Activated naive CD4-positive, alpha-beta T cell treated with anti-CD3 and anti-CD28 coated beads, Interleukin-2, amount 50 U/mL, for 24 hours (primary cell): ENCODE results near the gene TMEM50B.
A peak's percentile ranks its signal among the peaks of the same experiment; 100 is the strongest.
"Not testable (repeated sequence)": the region's sequence is repeated elsewhere in the genome, so short reads cannot be mapped to it uniquely, and the experiment has no call there.

ENCODE experiments used
- H3K27ac Mint-ChIP-seq: one replicate; pipeline ENCODE4 v1.8.0; 2021; ENCODE audit warnings: mild to moderate bottlenecking, mixed read lengths
- H3K27me3 Mint-ChIP-seq: one replicate; pipeline ENCODE4 v1.8.0; 2021; ENCODE audit warnings: mixed read lengths
- H3K36me3 Mint-ChIP-seq: one replicate; pipeline ENCODE4 v1.8.0; 2021; ENCODE audit warnings: mixed read lengths
- H3K4me1 Mint-ChIP-seq: one replicate; pipeline ENCODE4 v1.8.0; 2021; ENCODE audit warnings: mixed read lengths
- H3K4me3 Mint-ChIP-seq: one replicate; pipeline ENCODE4 v1.8.0; 2021; ENCODE audit warnings: mild to moderate bottlenecking, mixed read lengths
- H3K9me3 Mint-ChIP-seq: one replicate; pipeline ENCODE4 v1.8.0; 2021; ENCODE audit warnings: mixed read lengths

The TMEM50B gene

DNA sequence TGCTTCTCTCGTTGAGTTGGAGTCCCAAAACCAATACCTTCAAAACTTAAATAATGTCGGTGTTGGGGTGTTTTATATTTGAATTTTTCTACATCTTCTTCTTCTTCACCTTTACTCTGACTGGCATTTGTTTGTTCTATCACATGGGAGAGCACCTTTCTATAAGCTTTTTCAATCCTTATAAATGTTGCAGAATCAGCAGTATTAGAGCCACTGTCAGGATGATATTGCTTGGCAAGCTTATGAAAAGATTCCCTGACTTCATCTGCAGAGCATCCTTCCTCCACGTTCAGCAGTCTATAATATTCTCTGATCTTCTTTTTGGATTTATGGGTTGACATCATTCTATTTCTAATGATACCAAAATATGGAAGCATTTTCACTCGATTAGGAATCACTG lies 9.2 kb upstream of the TMEM50B start:
- no peaks in the 10 kb centered on the region for H3K9me3 Mint-ChIP-seq
- H3K36me3 Mint-ChIP-seq: no peaks in the 10 kb centered on the region
- H3K27me3 Mint-ChIP-seq: no peaks in the 10 kb centered on the region
- no peak overlapping the region for H3K4me3 Mint-ChIP-seq
- no peak overlapping the region for H3K27ac Mint-ChIP-seq
- peaks cover 12% of the 10 kb centered on the region for H3K4me1 Mint-ChIP-seq

DNA sequence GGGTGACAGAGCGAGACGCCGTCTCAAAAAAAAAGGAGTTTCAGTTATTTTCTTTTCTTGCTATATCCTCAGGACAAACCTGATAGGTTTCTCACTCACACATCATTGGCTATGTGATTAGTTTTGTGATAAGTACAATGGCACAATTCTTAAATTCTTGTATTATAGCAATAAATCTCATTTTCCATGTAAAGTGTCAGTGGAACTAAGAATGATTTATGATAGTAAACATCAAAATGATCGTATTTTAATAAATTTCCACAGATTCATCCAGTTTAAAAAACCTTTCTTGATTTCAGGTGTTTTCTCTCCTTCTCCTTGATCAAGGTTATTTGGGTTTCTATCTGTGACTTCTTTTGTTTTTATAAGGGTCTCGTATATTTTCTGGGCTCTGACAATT lies 8.2 kb upstream of the TMEM50B start:
- no peak overlapping the region for H3K4me3 Mint-ChIP-seq
- H3K27me3 Mint-ChIP-seq: no peaks in the 10 kb centered on the region
- no peak overlapping the region for H3K27ac Mint-ChIP-seq
- H3K4me1 Mint-ChIP-seq: peaks cover 12% of the 10 kb centered on the region
- no peaks in the 10 kb centered on the region for H3K9me3 Mint-ChIP-seq
- no peaks in the 10 kb centered on the region for H3K36me3 Mint-ChIP-seq

DNA sequence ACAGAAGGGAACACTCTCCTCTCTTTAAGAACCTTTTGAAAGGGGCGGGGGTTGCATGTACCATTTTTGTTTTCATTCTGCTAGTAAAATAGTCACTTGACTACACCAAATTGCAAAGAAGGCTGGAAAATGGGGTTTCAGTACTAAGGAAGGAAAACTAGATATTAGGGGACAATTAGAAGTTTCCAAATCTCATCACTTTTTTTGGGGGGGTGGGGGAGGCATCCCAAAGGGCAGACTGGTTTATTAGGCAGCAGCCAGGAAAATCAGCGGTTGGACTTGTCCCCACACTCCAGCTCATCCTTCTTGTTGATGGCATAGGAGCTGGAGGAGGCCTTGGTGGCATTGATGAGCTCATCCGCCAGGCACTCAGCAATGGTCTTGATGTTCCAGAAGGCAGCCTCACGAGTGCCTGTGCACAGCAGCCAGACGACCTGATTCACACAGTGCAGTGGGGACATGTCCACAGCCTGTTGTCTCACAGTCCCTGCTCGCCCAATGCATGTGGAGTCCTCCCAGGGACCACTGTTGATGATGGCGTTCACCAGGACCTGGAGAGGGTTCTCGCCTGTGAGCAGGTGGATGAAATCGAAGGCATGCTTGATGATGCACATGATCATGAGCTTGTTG lies 1.7 kb upstream of the TMEM50B start:
- Mint-ChIP-seq H3K36me3 (no peaks in the 10 kb centered on the region), H3K9me3 (no peaks in the 10 kb centered on the region), H3K4me3 (peak overlapping the region; percentile 94), H3K27ac (no peak overlapping the region), H3K4me1 (peaks cover 24% of the 10 kb centered on the region), H3K27me3 (no peaks in the 10 kb centered on the region)

DNA sequence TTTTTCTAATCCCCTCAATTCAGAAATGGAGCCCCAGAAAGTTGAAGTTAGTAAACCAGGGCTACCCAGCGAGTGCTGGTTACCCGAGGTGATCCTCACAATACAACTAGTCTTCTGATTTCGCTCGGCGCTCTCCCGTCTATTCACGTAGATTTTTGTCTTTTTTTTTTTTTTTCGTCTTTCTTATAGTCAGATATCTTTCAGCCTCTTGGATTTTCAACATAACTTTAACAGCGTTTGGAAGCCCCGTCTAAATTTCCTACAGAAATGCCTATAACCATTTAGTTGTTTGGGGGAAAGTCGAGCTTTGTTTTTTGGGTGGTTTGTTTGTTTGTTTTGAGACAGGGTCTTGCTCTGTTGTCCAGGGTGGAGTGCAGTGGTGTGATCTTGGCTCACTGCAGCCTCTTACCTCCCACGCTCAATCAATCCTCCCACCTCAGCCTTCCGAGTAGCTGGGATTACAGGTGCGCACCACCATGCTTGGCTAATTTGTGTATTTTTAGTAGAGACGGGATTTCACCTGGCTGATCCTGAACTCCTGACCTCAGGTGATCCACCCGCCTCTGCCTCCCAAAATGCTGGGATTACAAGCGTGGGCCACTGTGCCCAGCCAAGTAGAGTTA lies 818 bp upstream of the TMEM50B start:
- H3K9me3 Mint-ChIP-seq: no peaks in the 10 kb centered on the region
- H3K36me3 Mint-ChIP-seq: no peaks in the 10 kb centered on the region
- H3K4me3 Mint-ChIP-seq: peak overlapping the region; percentile 94
- peaks cover 24% of the 10 kb centered on the region for H3K4me1 Mint-ChIP-seq
- H3K27ac Mint-ChIP-seq: peak overlapping the region; percentile 85
- no peaks in the 10 kb centered on the region for H3K27me3 Mint-ChIP-seq

DNA sequence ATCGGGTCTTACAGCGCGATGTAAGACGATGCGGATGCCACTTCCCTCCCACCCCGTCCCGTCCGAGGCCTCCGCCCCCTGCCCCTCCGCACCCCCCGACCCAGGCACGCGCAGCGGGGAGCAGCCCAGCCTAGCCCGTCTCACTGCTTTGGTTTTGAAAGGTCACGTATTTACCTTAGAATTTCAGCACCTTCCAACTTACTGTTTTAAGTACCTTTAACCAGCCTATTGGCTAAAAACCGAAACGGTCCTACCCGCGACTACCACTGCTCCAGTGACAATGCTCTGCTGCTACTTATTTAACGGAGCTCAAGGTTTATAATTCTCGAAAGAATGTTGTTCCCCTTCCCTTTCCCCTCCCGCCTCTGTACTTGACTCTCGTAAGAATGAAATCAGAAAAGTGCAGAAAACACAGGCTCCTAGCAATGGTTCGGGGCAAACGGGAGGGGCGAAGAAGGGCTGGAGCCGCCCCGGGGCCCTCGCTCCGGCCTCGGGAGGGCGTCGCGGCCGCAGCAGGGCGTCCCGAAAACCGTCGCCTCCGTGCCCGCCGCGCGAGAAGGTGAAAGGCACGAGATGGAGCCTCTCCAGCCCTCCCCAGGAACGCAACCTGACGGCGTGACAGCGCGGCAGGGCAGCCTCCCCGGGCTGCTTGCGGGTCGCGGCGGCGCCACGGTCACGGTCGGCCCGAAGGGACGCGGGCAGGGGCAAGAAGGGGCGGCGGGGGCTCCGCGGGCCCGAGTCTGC lies 667 bp downstream of the TMEM50B start:
- H3K27me3 Mint-ChIP-seq: no peaks in the 10 kb centered on the region
- peak overlapping the region; percentile 92 for H3K4me3 Mint-ChIP-seq
- H3K36me3 Mint-ChIP-seq: no peaks in the 10 kb centered on the region
- peaks cover 24% of the 10 kb centered on the region for H3K4me1 Mint-ChIP-seq
- H3K27ac Mint-ChIP-seq: peak overlapping the region; percentile 77
- no peaks in the 10 kb centered on the region for H3K9me3 Mint-ChIP-seq

DNA sequence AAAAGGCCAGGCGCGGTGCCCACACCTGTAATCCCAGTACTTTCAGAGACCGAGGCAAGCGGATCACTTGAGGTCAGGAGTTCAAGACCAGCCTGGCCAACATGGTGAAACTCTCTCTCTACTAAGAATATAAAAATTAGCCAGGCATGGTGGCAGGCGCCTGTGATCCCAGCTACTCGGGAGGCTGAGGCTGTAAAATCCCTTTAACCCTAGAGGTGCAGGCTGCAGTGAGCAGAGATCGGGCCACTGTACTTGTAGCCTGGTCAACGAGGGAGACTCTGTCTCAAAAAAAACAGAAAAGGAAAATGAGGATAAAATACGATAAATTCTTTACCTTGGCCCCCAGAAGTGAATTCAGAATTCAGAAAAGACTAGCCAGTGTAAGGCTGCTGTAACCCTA lies 1.6 kb downstream of the TMEM50B start:
- Mint-ChIP-seq H3K27ac (peak overlapping the region; percentile 8), H3K4me3 (peak overlapping the region; percentile 92)

DNA sequence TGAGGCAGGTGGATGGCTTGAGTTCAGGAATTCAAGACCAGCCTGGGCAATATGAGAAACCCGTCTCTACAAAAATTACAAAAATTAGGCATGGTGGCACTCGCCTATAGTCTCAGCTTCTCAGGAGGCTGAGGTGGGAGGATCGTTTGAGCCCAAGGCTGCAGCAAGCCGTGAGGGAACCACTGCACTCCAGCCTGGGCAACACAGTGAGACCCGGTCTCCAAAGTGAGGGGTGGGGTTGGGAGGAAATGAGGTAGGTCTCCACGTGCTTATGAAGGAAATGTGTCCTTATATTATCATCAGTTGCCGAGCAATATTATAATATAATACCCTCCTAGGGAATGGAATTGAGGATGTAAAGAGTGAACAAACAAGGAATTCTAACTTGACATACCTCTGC lies 2.7 kb downstream of the TMEM50B start:
- peaks cover 30% of the 10 kb centered on the region for H3K4me1 Mint-ChIP-seq
- peak overlapping the region; percentile 33 for H3K4me3 Mint-ChIP-seq
- no peak overlapping the region for H3K27ac Mint-ChIP-seq
- H3K9me3 Mint-ChIP-seq: no peaks in the 10 kb centered on the region
- H3K27me3 Mint-ChIP-seq: no peaks in the 10 kb centered on the region
- H3K36me3 Mint-ChIP-seq: peaks cover 3% of the 10 kb centered on the region

More for the DNA sequence above, 1.6 kb downstream of the TMEM50B start:
- H3K9me3 Mint-ChIP-seq: no peaks in the 10 kb centered on the region
- H3K27me3 Mint-ChIP-seq: no peaks in the 10 kb centered on the region
- peaks cover 3% of the 10 kb centered on the region for H3K36me3 Mint-ChIP-seq
- H3K4me1 Mint-ChIP-seq: peaks cover 30% of the 10 kb centered on the region

DNA sequence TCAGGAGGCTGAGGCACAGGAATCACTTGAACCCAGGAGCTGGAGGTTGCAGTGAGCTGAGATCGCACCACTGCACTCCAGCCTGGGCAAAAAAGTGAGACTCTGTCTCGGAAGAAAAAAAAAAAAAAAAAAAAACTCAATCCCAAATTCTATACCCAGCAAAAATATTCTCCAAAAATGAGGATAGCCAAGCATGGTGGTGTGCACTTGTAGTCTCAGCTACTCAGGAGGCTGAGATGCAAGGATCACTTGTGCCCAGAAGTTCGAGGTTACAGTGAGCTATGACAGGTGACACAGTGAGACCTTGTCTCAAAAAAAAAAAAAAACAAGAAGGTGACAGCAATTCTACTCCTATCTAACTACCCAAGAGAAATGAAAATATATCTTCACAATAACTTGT lies 6.4 kb downstream of the TMEM50B start:
- Mint-ChIP-seq H3K4me1 (peaks cover 29% of the 10 kb centered on the region), H3K9me3 (no peaks in the 10 kb centered on the region), H3K36me3 (peaks cover 5% of the 10 kb centered on the region), H3K4me3 (no peak overlapping the region), H3K27ac (no peak overlapping the region), H3K27me3 (no peaks in the 10 kb centered on the region)

DNA sequence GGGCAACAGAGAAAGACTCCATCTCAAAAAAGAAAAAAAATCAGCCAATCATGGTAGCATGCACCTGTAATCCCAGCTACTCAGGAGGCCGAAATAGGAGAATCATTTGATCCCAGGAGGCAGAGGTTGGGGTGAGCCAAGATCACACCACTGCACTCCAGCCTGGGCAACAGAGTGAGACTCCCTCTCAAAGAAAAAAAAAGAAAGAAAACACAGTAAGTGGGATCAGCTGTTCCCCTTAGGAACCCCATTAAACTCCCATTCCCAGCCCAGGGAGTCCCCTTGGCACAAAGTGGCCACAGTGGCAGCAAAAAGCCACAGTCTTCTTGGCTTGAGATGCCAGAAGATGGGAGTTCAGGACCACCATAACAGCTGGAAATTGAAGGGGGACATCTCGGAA lies 9.1 kb downstream of the TMEM50B start:
- Mint-ChIP-seq H3K27me3 (no peaks in the 10 kb centered on the region), H3K4me1 (peaks cover 20% of the 10 kb centered on the region), H3K36me3 (peaks cover 5% of the 10 kb centered on the region), H3K4me3 (no peak overlapping the region), H3K27ac (no peak overlapping the region), H3K9me3 (no peaks in the 10 kb centered on the region)

DNA sequence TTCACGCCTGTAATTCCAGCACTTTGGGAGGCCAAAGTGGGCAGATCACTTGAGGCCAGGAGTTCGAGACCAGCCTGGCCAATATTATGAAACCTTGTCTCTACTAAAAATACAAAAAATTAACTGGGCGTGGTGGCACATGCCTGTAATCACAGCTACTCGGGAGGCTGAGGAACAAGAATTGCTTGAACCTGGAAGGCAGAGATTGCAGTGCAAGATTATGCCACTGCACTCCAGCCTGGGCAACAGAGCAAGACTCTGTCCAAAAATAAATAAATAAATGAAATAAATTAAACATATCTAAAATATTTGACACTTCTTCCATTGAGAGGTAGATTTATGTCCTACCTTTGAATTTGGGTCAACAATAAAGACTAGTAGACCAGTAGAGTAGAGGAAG lies 10.6 kb downstream of the TMEM50B start:
- not testable (repeated sequence) for H3K27me3 Mint-ChIP-seq, H3K4me3 Mint-ChIP-seq, H3K27ac Mint-ChIP-seq, H3K9me3 Mint-ChIP-seq, H3K36me3 Mint-ChIP-seq
- H3K4me1 Mint-ChIP-seq: peaks cover 20% of the 10 kb centered on the region

DNA sequence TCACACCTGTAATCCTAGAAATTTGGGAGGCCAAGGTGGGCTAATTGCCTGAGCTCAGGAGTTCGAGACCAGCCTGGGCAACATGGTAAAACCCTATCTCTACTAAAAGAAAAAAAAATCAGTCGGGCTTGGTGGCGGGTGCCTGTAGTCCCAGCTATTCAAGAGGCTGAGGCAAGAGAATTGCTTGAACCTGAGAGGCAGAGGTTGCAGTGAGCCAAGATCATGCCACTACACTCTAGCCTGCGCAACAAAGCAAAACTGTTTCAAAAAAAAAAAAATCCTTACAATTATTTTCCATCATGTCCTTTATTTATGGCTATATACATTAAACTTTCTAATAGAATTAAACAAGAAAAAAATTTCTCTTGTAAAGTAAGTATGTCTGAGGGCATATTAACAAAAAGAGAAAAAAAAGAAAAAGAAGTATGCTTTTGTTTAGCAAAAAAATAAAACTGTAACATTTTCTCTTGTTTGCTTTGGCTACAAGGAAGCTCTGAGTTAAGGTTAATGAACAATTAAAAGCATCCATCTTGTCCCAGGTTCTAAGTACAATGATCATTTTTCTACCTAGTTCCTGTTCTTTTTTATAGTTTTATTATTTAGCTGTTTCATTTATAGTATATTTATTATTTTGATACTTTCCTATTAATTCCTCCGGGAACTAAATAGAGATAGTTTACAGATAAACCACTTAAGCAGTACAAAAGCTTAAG lies 18.1 kb downstream of the TMEM50B start:
- Mint-ChIP-seq H3K27ac (no peak overlapping the region), H3K4me3 (no peak overlapping the region), H3K27me3 (no peaks in the 10 kb centered on the region), H3K4me1 (no peaks in the 10 kb centered on the region), H3K36me3 (peaks cover 4% of the 10 kb centered on the region), H3K9me3 (no peaks in the 10 kb centered on the region)

DNA sequence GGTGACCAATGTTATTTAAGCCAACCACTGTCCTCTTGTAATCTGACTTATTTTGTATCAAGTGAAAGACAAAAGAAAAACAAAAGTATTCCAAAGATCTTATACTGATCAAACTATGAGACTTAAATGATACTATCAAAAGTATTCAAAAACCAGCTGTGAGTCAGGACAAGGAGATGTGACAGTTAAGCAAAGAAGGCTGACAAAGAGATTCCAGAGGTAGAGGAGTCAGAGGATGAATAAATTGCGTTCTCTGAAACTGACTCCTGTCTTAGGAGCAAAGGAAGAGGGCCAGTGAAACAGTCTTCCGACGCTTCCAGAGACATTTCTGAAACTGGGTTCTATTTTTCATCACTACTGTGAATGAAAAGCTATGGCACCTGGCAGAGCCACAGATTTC lies 20.9 kb downstream of the TMEM50B start:
- H3K9me3 Mint-ChIP-seq: no peaks in the 10 kb centered on the region
- H3K4me1 Mint-ChIP-seq: no peaks in the 10 kb centered on the region
- H3K27me3 Mint-ChIP-seq: no peaks in the 10 kb centered on the region
- no peak overlapping the region for H3K4me3 Mint-ChIP-seq
- no peak overlapping the region for H3K27ac Mint-ChIP-seq
- peaks cover 4% of the 10 kb centered on the region for H3K36me3 Mint-ChIP-seq

DNA sequence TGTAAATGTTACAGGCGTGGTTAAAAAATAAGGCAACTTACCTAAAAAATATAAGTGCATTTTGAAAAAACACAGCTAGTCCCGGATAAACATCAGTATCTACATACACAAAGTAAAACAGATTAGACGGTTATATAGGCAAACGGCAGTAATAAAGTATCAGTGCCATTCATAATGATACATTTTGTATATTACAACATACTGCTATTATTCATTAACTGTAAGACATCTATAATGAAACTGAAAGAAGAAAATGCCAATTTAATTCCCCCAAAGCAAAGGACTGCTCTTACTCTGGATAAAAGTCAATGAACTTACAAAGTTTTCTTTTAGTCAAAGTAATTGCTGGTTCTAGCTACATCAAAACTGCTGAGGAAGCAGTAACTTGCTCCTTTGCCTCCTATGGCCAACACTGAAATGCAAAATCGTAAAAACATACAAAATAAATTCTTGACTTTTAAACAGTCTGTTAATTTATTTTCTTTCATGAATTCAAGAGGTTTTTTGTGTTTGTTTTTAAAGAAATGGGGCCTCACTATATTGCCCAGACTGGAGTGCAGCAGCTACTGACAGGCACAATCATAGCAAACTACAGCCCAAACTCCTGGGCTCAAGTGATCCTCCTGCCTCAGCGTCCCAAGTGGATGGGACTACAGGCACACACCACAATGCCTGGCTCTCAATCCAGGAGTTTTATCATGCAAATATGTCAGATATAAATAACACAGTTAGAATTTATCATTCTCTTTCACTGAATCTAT lies 23.9 kb downstream of the TMEM50B start:
- H3K36me3 Mint-ChIP-seq: peaks cover 8% of the 10 kb centered on the region
- H3K9me3 Mint-ChIP-seq: no peaks in the 10 kb centered on the region
- no peaks in the 10 kb centered on the region for H3K27me3 Mint-ChIP-seq
- H3K4me1 Mint-ChIP-seq: no peaks in the 10 kb centered on the region
- no peak overlapping the region for H3K27ac Mint-ChIP-seq
- no peak overlapping the region for H3K4me3 Mint-ChIP-seq

DNA sequence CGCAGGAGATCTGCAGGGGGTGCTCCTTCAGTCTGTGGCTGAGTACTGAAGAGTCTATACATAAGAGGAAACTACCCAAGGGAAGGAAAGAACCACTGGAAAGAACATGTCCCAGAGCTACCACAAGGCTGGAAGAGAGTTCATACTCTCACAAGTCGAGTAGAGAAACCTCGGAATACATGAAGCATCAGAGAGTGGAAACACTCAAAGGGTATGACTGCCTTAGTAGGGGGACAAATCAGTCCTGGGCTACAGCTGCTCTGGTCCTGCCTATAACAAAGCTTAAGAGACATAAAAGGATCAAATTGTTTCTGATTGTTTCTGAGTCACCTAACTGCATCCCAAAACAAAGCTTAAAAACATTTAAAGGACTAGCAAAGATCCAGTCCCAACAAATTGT lies 27.4 kb downstream of the TMEM50B start:
- no peaks in the 10 kb centered on the region for H3K9me3 Mint-ChIP-seq
- no peaks in the 10 kb centered on the region for H3K27me3 Mint-ChIP-seq
- H3K27ac Mint-ChIP-seq: no peak overlapping the region
- no peaks in the 10 kb centered on the region for H3K4me1 Mint-ChIP-seq
- no peak overlapping the region for H3K4me3 Mint-ChIP-seq
- peaks cover 6% of the 10 kb centered on the region for H3K36me3 Mint-ChIP-seq

DNA sequence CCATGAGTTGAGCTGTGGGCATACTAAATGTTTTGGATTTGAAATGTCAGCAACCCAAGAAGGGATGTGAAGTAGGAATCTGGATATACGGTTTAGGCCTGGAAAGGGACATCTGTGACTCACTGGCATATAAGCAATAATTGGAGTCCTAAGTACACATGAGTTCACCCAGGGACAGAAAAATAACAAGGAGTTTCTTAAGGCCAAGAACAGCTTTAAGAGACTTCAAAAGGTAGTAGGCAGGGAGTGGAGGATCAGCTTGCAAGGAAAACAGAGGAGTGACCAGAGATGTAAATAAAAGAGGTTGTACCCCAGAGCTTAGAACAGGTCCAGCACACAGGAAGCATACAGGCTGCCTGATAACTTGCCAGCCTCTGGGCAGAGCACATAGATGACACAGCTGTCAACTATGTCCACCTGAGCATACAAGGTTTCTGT lies 28.1 kb downstream of the TMEM50B start:
- H3K36me3 Mint-ChIP-seq: peaks cover 6% of the 10 kb centered on the region
- no peak overlapping the region for H3K4me3 Mint-ChIP-seq
- H3K27ac Mint-ChIP-seq: no peak overlapping the region
- H3K4me1 Mint-ChIP-seq: no peaks in the 10 kb centered on the region
- no peaks in the 10 kb centered on the region for H3K9me3 Mint-ChIP-seq
- H3K27me3 Mint-ChIP-seq: no peaks in the 10 kb centered on the region
